KMS-11 (cell line): ENCODE data around the gene ZNF783.

Experiments
- H2AFZ ChIP-seq: fragments of 200-600 bp; sonication (generic); 2 replicates; pipeline ENCODE4 v1.6.1; 2016; ENCODE audit warnings: antibody characterized with exemption, mixed run types, low read depth
- H3K27ac ChIP-seq: fragments of 200-600 bp; sonication (generic); 2 replicates; pipeline ENCODE4 v1.6.1; 2016; ENCODE audit warnings: mild to moderate bottlenecking, mixed run types
- H3K27me3 ChIP-seq: fragments of 200-600 bp; sonication (generic); 2 replicates; pipeline ENCODE4 v1.6.1; 2017; ENCODE audit warnings: mild to moderate bottlenecking, low read depth, mixed run types, moderate library complexity; ENCODE audit not compliant: insufficient read depth
- H3K36me3 ChIP-seq: fragments of 200-600 bp; sonication (generic); 2 replicates; pipeline ENCODE4 v1.6.1; 2017; ENCODE audit warnings: mild to moderate bottlenecking, mixed run types; ENCODE audit not compliant: insufficient read depth
- H3K4me1 ChIP-seq: fragments of 200-600 bp; sonication (generic); 2 replicates; pipeline ENCODE4 v1.6.1; 2016; ENCODE audit warnings: mild to moderate bottlenecking, low read depth, mixed run types; ENCODE audit not compliant: poor library complexity, severe bottlenecking
- H3K4me2 ChIP-seq: fragments of 200-600 bp; sonication (generic); 2 replicates; pipeline ENCODE4 v1.7.0; 2016; ENCODE audit warnings: mild to moderate bottlenecking, mixed run types
- H3K4me3 ChIP-seq: fragments of 200-600 bp; sonication (generic); IDR thresholded peaks from 2 replicates; pipeline ENCODE4 v1.6.1; 2017; ENCODE audit warnings: low read depth, low read length, mixed read lengths; ENCODE audit not compliant: insufficient read depth
- H3K79me2 ChIP-seq: fragments of 200-600 bp; sonication (generic); 2 replicates; pipeline ENCODE4 v1.6.1; 2016; ENCODE audit warnings: low read depth, mixed run types; ENCODE audit not compliant: insufficient read depth
- H3K9ac ChIP-seq: fragments of 200-600 bp; sonication (generic); 2 replicates; pipeline ENCODE4 v1.6.1; 2016; ENCODE audit warnings: mild to moderate bottlenecking, mixed run types
- H4K20me1 ChIP-seq: fragments of 200-600 bp; sonication (generic); 2 replicates; pipeline ENCODE4 v1.6.1; 2016; ENCODE audit warnings: mild to moderate bottlenecking, mixed run types; ENCODE audit not compliant: insufficient read depth
- CTCF ChIP-seq: fragments of 200-600 bp; sonication (generic); conservative IDR thresholded peaks from 2 replicates; pipeline ENCODE4 v1.6.1; 2017; ENCODE audit warnings: low read depth, mild to moderate bottlenecking, antibody characterized with exemption, low read length, moderate library complexity, mixed read lengths

Gene ZNF783

GRCh38 chr7:149252378-149252777 is 9.6 kb upstream of the ZNF783 start:
- no peaks in the 10 kb centered on the region; the same call in 1 of the 2 replicates for H3K36me3 ChIP-seq

GRCh38 chr7:149253665-149254064 is 8.3 kb upstream of the ZNF783 start:
- H4K20me1 ChIP-seq, result no peaks in the 10 kb centered on the region
- H2AFZ ChIP-seq, result no peak overlapping the region
- H3K27me3 ChIP-seq, result no peaks in the 10 kb centered on the region
- H3K4me2 ChIP-seq, result no peak overlapping the region
- H3K36me3 ChIP-seq, result no peaks in the 10 kb centered on the region; the same call in 1 of the 2 replicates
- no peak overlapping the region for H3K4me3 ChIP-seq
- no peaks in the 10 kb centered on the region for H3K79me2 ChIP-seq
- H3K9ac ChIP-seq, result no peak overlapping the region
- no peaks in the 10 kb centered on the region for H3K4me1 ChIP-seq
- no peak for TF ChIP-seq CTCF
- no peak overlapping the region for H3K27ac ChIP-seq

More at GRCh38 chr7:149252378-149252777, 9.6 kb upstream of the ZNF783 start:
- Histone ChIP-seq H4K20me1 (no peaks in the 10 kb centered on the region), H3K27ac (no peak overlapping the region), H3K4me1 (no peaks in the 10 kb centered on the region), H3K4me3 (no peak overlapping the region), H3K9ac (no peak overlapping the region), H3K79me2 (peaks cover 2% of the 10 kb centered on the region; the same call in 1 of the 2 replicates), H2AFZ (no peak overlapping the region), H3K27me3 (no peaks in the 10 kb centered on the region), H3K4me2 (no peak overlapping the region)
- TF ChIP-seq CTCF, result no peak

DNA sequence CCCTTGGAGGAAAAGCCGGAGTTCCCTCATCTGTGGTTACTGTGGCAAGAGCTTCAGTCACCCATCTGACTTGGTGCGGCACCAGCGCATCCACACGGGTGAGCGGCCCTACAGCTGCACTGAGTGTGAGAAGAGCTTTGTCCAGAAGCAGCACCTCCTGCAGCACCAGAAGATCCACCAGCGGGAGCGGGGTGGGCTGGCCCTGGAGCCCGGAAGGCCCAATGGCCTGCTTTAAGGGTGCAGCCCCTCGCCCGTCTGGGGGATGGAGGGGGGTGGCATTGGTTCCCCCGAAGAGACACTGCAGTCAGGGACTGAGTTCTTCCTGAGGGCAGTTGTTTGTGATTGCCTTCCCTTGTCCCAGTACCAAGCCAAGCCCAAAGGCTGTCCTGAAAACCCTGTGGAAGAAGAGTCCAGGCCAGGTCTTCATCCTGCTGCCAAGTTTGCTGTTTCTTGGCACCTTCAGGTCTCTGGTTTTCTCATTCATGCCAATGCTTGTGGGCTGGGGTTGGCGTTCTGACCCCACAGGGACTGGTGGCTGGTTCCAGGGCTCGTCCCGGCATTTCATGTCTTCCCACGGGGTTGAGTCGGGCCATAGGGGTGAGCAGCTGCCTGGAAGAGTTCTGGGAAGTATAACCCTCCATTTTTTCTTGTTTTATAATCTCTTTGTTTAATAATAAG is 7.7 kb upstream of the ZNF783 start:
- Histone ChIP-seq H3K79me2 (no peaks in the 10 kb centered on the region), H2AFZ (no peak overlapping the region), H3K4me2 (no peak overlapping the region), H3K4me3 (no peak overlapping the region), H4K20me1 (no peaks in the 10 kb centered on the region), H3K36me3 (no peaks in the 10 kb centered on the region; the same call in 1 of the 2 replicates), H3K27me3 (no peaks in the 10 kb centered on the region), H3K4me1 (no peaks in the 10 kb centered on the region), H3K9ac (no peak overlapping the region), H3K27ac (no peak overlapping the region)
- TF ChIP-seq CTCF, result no peak

GRCh38 chr7:149255174-149255573 is 6.8 kb upstream of the ZNF783 start:
- no peak for TF ChIP-seq CTCF
- no peaks in the 10 kb centered on the region for H3K4me1 ChIP-seq

More at GRCh38 chr7:149255174-149255573, 6.8 kb upstream of the ZNF783 start:
- Histone ChIP-seq H3K36me3 (no peaks in the 10 kb centered on the region; the same call in 1 of the 2 replicates), H3K79me2 (no peaks in the 10 kb centered on the region), H3K4me3 (no peak overlapping the region), H3K27ac (no peak overlapping the region), H4K20me1 (no peaks in the 10 kb centered on the region), H3K27me3 (no peaks in the 10 kb centered on the region), H3K9ac (no peak overlapping the region), H2AFZ (no peak overlapping the region), H3K4me2 (no peak overlapping the region)
